Measurements from ENCODE around the gene ARFRP1. TPM values are rescaled to one million over a fixed set of nuclear protein-coding genes. Genes with fewer than 3 reads are reported as not detected.

Gene ARFRP1
- total and polyA plus RNA-seq, 2 of the 13 experiments (the other 11 are each of a cell fraction or from before 2014, with no cell fraction given): 32.0 to 51.1 TPM

GRCh38 chr20:63707558-63708300 lies at the start of gene ARFRP1, which contains the start of gene ZGPAT (continued):
- TF ChIP-seq EP300 (IDR thresholded peaks at IDR 0.05; ENCODE audit: low read depth in 2 of 2, low read length in 2 of 2): peak; percentile 40 to 42; a peak in 2 of 4 replicates
- TF ChIP-seq EP300 (CRISPR knock-in tag; IDR thresholded peaks at IDR 0.05; ENCODE audit: borderline replicate concordance): peak; percentile 64
- TF ChIP-seq MAF1 (CRISPR knock-in tag; IDR thresholded peaks at IDR 0.05; ENCODE audit: borderline replicate concordance): peak; percentile 84
- TF ChIP-seq ZNF563 (CRISPR knock-in tag; IDR thresholded peaks at IDR 0.05): peak; percentile 99
- peak; percentile 98 for TF ChIP-seq RNF2 (conservative IDR thresholded peaks at IDR 0.05; ENCODE audit: low read depth)
- TF ChIP-seq YY1 (IDR thresholded peaks at IDR 0.05; ENCODE audit: insufficient read depth, insufficient replicate concordance, low read depth, low read length): peak; percentile 90
- peak; percentile 98 for TF ChIP-seq YEATS4 (CRISPR knock-in tag; IDR thresholded peaks at IDR 0.05; ENCODE audit: borderline replicate concordance)
- TF ChIP-seq HOXA3 (CRISPR knock-in tag; IDR thresholded peaks at IDR 0.05): peak; percentile 98
- no peak; the same call in 1 of the 2 replicates for TF ChIP-seq ZNF740 (CRISPR knock-in tag; IDR thresholded peaks at IDR 0.05)
- TF ChIP-seq POLR2G (IDR thresholded peaks at IDR 0.05; ENCODE audit: low read depth, low read length): peak; percentile 93
- TF ChIP-seq SP5 (CRISPR knock-in tag; IDR thresholded peaks at IDR 0.05; ENCODE audit: borderline replicate concordance, low read depth): peak; percentile 79
- peak; percentile 93 for TF ChIP-seq POGZ (CRISPR knock-in tag; IDR thresholded peaks at IDR 0.05)
- peak; percentile 71; the same call in 1 of the 2 replicates for TF ChIP-seq NCOA2 (CRISPR knock-in tag; IDR thresholded peaks at IDR 0.05)
- TF ChIP-seq ASH2L (IDR thresholded peaks at IDR 0.05; ENCODE audit: insufficient read length, low read depth, low read length): peak; percentile 94
- peak; percentile 83; the same call in 1 of the 2 replicates for TF ChIP-seq MED13 (CRISPR knock-in tag; IDR thresholded peaks at IDR 0.05)
- TF ChIP-seq ZBTB2 (CRISPR knock-in tag; IDR thresholded peaks at IDR 0.05; ENCODE audit: low read depth): peak; percentile 98
- TF ChIP-seq NFE2L1 (CRISPR knock-in tag; IDR thresholded peaks at IDR 0.05; ENCODE audit: borderline replicate concordance): peak; percentile 74; the same call in 1 of the 2 replicates
- TF ChIP-seq ZNF225 (CRISPR knock-in tag; IDR thresholded peaks at IDR 0.05): peak; percentile 95
- TF ChIP-seq, protein P1, sequence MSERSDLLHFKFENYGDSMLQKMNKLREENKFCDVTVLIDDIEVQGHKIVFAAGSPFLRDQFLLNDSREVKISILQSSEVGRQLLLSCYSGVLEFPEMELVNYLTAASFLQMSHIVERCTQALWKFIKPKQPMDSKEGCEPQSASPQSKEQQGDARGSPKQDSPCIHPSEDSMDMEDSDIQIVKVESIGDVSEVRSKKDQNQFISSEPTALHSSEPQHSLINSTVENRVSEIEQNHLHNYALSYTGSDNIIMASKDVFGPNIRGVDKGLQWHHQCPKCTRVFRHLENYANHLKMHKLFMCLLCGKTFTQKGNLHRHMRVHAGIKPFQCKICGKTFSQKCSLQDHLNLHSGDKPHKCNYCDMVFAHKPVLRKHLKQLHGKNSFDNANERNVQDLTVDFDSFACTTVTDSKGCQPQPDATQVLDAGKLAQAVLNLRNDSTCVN (CRISPR knock-in tag; IDR thresholded peaks at IDR 0.05; ENCODE audit: borderline replicate concordance): peak; percentile 91
- TF ChIP-seq JUNB (CRISPR knock-in tag; IDR thresholded peaks at IDR 0.05; ENCODE audit: borderline replicate concordance): no peak
- peak; percentile 91 for TF ChIP-seq TFDP2 (CRISPR knock-in tag; IDR thresholded peaks at IDR 0.05)
- TF ChIP-seq ATM (IDR thresholded peaks at IDR 0.05; ENCODE audit: borderline replicate concordance): no peak
- peak; percentile 100 for TF ChIP-seq TBP (CRISPR knock-in tag; IDR thresholded peaks at IDR 0.05)
- peak; percentile 74; the same call in 1 of the 2 replicates for TF ChIP-seq CENPT (CRISPR knock-in tag; IDR thresholded peaks at IDR 0.05; ENCODE audit: low read depth)
- TF ChIP-seq ZNF549 (CRISPR knock-in tag; IDR thresholded peaks at IDR 0.05): 0 out of 2 replicates have a peak, but pooled peaks have one; percentile 80
- TF ChIP-seq, protein P2, sequence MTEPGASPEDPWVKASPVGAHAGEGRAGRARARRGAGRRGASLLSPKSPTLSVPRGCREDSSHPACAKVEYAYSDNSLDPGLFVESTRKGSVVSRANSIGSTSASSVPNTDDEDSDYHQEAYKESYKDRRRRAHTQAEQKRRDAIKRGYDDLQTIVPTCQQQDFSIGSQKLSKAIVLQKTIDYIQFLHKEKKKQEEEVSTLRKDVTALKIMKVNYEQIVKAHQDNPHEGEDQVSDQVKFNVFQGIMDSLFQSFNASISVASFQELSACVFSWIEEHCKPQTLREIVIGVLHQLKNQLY (CRISPR knock-in tag; IDR thresholded peaks at IDR 0.05): peak; percentile 40
